B cell (primary cell): ENCODE measurements around the gene NUP160. TPM values are rescaled to one million over a fixed set of nuclear protein-coding genes. Genes with fewer than 3 reads are reported as not detected.
"Not testable (repeated sequence)": the region's sequence is repeated elsewhere in the genome, so short reads cannot be mapped to it uniquely, and the experiment has no call there.

Experiments
- ATAC-seq: fragments of 200-7000 bp; cut with Tn5 transposase; one replicate; pipeline ENCODE4 v1.10.0; 2021; ENCODE audit warnings: low read depth, mild to moderate bottlenecking, moderate number of reproducible peaks, moderate library complexity
- CTCF ChIA-PET: fragments of 350-600 bp; sonication (Branson Sonifier 250); formaldehyde crosslinking; loops from one replicate; lab custom pipeline; 2021; ENCODE audit warnings: antibody characterized with exemption, inconsistent platforms; lab: Charles Lee
- POLR2A ChIA-PET: fragments of 350-600 bp; sonication (Branson Sonifier 250); formaldehyde crosslinking; loops from one replicate; lab custom pipeline; 2021; ENCODE audit warnings: antibody characterized with exemption; lab: Charles Lee
- DNase-seq: peaks from one replicate; pipeline ENCODE4 v3.0.0; 2013
- H2AFZ ChIP-seq: 2 replicates; pipeline ENCODE4 v1.6.1; 2012; ENCODE audit warnings: mild to moderate bottlenecking, low read depth, low read length; ENCODE audit not compliant: insufficient read depth, poor library complexity, severe bottlenecking
- H3K27ac ChIP-seq, 2 donors: 1 replicate in 1 of 2; 2 replicates in 1 of 2; pipeline ENCODE4 v1.5.1; 2012 to 2013; ENCODE audit warnings: low read length in 2 of 2, mild to moderate bottlenecking in 2 of 2, moderate library complexity in 1 of 2
- H3K27me3 ChIP-seq, 4 experiments: fragments of 200-600 bp in 1 of 4; sonication (generic) in 1 of 4; replicated peaks in 1 of 4; 1 replicate in 2 of 4; 2 replicates in 2 of 4; pipeline versions ENCODE4 v1.6.1 to v1.7.0; 2013 to 2016; ENCODE audit warnings: low read length in 3 of 4, mild to moderate bottlenecking in 2 of 4, mixed read lengths in 1 of 4, moderate library complexity in 1 of 4; ENCODE audit not compliant: insufficient read depth in 4 of 4, control insufficient read depth in 3 of 4; ENCODE audit errors: control extremely low read depth in 1 of 4
- H3K36me3 ChIP-seq, 2 experiments: replicated peaks in 1 of 2; 1 replicate in 1 of 2; 2 replicates in 1 of 2; pipeline versions ENCODE4 v1.6.1 to v1.7.1; 2013; ENCODE audit warnings: low read length in 1 of 2; ENCODE audit not compliant: insufficient read depth in 2 of 2, control insufficient read depth in 1 of 2; ENCODE audit errors: control extremely low read depth in 1 of 2, extremely low read depth in 1 of 2
- H3K4me1 ChIP-seq, 2 donors: fragments of 200-600 bp in 1 of 2; sonication (generic) in 1 of 2; 1 replicate in 1 of 2; 2 replicates in 1 of 2; pipeline versions ENCODE4 v1.5.1 to v1.6.1; 2013 to 2017; ENCODE audit warnings: low read length in 2 of 2; ENCODE audit not compliant: control insufficient read depth in 2 of 2, insufficient read depth in 2 of 2
- H3K4me2 ChIP-seq: replicated peaks from 2 replicates; pipeline ENCODE3; 2012; ENCODE audit warnings: mild to moderate bottlenecking, low read depth, low read length; ENCODE audit not compliant: poor library complexity, severe bottlenecking
- H3K4me3 ChIP-seq, 5 experiments: fragments of 200-600 bp in 1 of 5; sonication (generic) in 1 of 5; 1 replicate in 3 of 5; 2 replicates in 2 of 5; pipeline versions ENCODE4 v1.5.1 to v1.7.0; 2011 to 2016; ENCODE audit warnings: low read length in 4 of 5, mild to moderate bottlenecking in 4 of 5, low read depth in 2 of 5, control low read depth in 1 of 5, moderate library complexity in 1 of 5; ENCODE audit not compliant: insufficient read depth in 1 of 5; ENCODE audit errors: control extremely low read depth in 1 of 5, extremely low read depth in 1 of 5
- H3K79me2 ChIP-seq: fragments of 200-600 bp; sonication (generic); one replicate; pipeline ENCODE4 v1.6.0; 2016; ENCODE audit warnings: low read length; ENCODE audit not compliant: control insufficient read depth, insufficient read depth
- H3K9ac ChIP-seq: fragments of 200-600 bp; sonication (generic); 2 replicates; pipeline ENCODE4 v1.6.1; 2017; ENCODE audit warnings: mild to moderate bottlenecking, low read length, moderate library complexity
- H3K9me3 ChIP-seq, 3 donors: one replicate each; pipeline versions ENCODE4 v1.6.1 to v1.7.1; 2013; ENCODE audit warnings: low read length in 2 of 3; ENCODE audit not compliant: control insufficient read depth in 2 of 3, insufficient read depth in 1 of 3; ENCODE audit errors: control extremely low read depth in 1 of 3
- H4K20me1 ChIP-seq: 2 replicates; pipeline ENCODE4 v1.6.0; 2012; ENCODE audit warnings: mild to moderate bottlenecking, low read length; ENCODE audit not compliant: insufficient read depth, control insufficient read depth, poor library complexity, severe bottlenecking
- H3K27ac Mint-ChIP-seq: one replicate; pipeline ENCODE4 v1.8.0; 2021; ENCODE audit warnings: mixed read lengths
- H3K27me3 Mint-ChIP-seq: one replicate; pipeline ENCODE4 v1.8.0; 2021; ENCODE audit warnings: mixed read lengths
- H3K4me1 Mint-ChIP-seq: one replicate; pipeline ENCODE4 v1.8.0; 2021; ENCODE audit warnings: mixed read lengths
- H3K4me3 Mint-ChIP-seq: one replicate; pipeline ENCODE4 v1.8.0; 2021; ENCODE audit warnings: mixed read lengths
- H3K9me3 Mint-ChIP-seq: one replicate; pipeline ENCODE4 v1.8.0; 2022; ENCODE audit warnings: mixed read lengths; ENCODE audit not compliant: insufficient read depth
- CTCF ChIP-seq: fragments of 200-600 bp; IDR thresholded peaks from one replicate; pipeline ENCODE4 v1.8.0; 2022; ENCODE audit warnings: antibody characterized with exemption, mild to moderate bottlenecking
- EZH2 ChIP-seq: IDR thresholded peaks from 2 replicates; pipeline ENCODE4 v1.6.1; 2012; ENCODE audit warnings: borderline replicate concordance, low read depth, mild to moderate bottlenecking, moderate library complexity, low read length; ENCODE audit not compliant: insufficient read depth, poor library complexity, severe bottlenecking
- WGBS: methylation state at CpG from one replicate; pipeline ENCODE4 v1.1.5; 2013; ENCODE audit warnings: missing lambda C conversion rate; ENCODE audit not compliant: insufficient coverage; 5-methylcytosine and 5-hydroxymethylcytosine counted together
- intact Hi-C: fragments of 100-400 bp; cut with micrococcal nuclease; formaldehyde crosslinking; loops from one replicate; pipeline ENCODE4 v1.10.0; 2022
- polyA plus RNA-seq: library from polyadenylated mRNA; depleted of rRNA; stranded (reverse); fragments of >200 nt; gene quantifications from 2 replicates; pipeline ENCODE4 v1.2.3, GENCODE V29; 2012
- total RNA-seq, 2 donors: library from RNA; stranded (reverse); fragments of 120-200 nt in 1 of 2; gene quantifications; 1 replicate in 1 of 2; 2 replicates in 1 of 2; pipeline versions ENCODE4 v1.2.3 to v1.2.4, GENCODE V29; 2013 to 2022

Gene NUP160
- total and polyA plus RNA-seq, 2 donors (not counting 1 experiment from before 2014, with no cell fraction given) = 26.3 to 74.3 TPM

DNA sequence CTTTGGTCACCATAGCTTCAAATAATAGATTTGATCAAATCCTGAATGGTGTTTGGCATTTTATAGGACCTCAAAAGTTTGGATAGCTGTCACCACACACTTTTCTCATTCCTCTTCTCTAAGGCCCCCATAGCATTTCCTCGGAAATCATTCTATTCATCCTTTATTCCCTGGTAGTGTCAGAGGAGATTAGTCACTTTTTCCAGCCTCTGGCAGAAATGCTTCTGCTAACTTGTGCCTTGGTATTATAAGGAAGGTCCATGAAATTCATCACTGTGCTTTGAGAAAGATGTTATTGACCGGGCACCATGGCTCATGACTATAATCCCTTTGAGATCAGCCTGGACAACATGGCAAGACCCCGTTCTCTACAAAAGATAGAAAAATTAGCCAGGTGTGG, 19.7 kb upstream of the NUP160 start:
- 100% methylated on average over 2 of the region's 3 CpGs for WGBS
- H3K79me2 ChIP-seq = no peaks in the 10 kb centered on the region
- no peak overlapping the region for H3K4me3 Mint-ChIP-seq
- ATAC-seq (no peak), DNase-seq (no peak)
- peaks cover 29 to 40% of the 10 kb centered on the region in 2 donors for H3K4me1 ChIP-seq
- intact Hi-C loops = no loop called here
- H3K36me3 ChIP-seq = no peaks in the 10 kb centered on the region
- ChIA-PET CTCF (interaction anchor here (0.8 to 1.7 kb wide), 2 partner anchors 11 to 14 kb away, joined by 4 to 6 read pairs; no protein-coding TSS in a partner anchor), POLR2A (no interaction called here)
- no peak overlapping the region for H3K4me2 ChIP-seq
- H3K4me3 ChIP-seq = no peak overlapping the region
- no peak overlapping the region for H2AFZ ChIP-seq
- peak overlapping the region; percentile 46 for H3K27ac Mint-ChIP-seq
- H3K9me3 ChIP-seq = no peaks in the 10 kb centered on the region
- H3K27ac ChIP-seq = no peak overlapping the region
- no peak for TF ChIP-seq EZH2
- TF ChIP-seq CTCF = no peak
- no peaks in the 10 kb centered on the region for H3K9me3 Mint-ChIP-seq
- H3K27me3 ChIP-seq = no peaks in the 10 kb centered on the region
- no peak overlapping the region for H3K9ac ChIP-seq
- no peaks in the 10 kb centered on the region for H4K20me1 ChIP-seq
- no peaks in the 10 kb centered on the region for H3K27me3 Mint-ChIP-seq
- peaks cover 55% of the 10 kb centered on the region for H3K4me1 Mint-ChIP-seq

DNA sequence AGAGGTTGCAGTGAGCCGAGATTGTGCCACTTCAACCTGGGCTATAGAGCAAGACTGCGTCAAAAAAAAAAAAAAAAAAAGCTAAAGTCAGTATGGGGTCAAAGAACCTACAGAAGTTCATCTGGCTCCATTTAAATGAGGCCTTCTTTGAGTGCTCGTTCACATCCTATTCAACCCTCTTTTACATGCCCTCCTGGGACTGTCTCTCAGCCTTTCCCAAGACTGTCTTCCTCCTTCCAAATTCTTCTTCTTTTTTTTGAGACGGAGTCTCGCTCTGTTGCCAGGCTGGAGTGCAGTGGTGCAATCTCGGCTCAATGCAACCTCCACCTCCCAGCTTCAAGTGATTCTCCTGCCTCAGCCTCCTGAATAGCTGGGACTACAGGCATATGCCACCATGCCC, 18.7 kb upstream of the NUP160 start:
- H3K79me2 ChIP-seq, ATAC-seq, H2AFZ ChIP-seq, H3K9me3 Mint-ChIP-seq, H3K9me3 ChIP-seq, H4K20me1 ChIP-seq, H3K9ac ChIP-seq, intact Hi-C loops, POLR2A ChIA-PET, H3K27ac Mint-ChIP-seq, DNase-seq, H3K4me3 Mint-ChIP-seq, H3K27ac ChIP-seq, H3K4me2 ChIP-seq, H3K4me3 ChIP-seq, H3K27me3 Mint-ChIP-seq, H3K27me3 ChIP-seq, H3K36me3 ChIP-seq: not testable (repeated sequence)
- peaks cover 62% of the 10 kb centered on the region for H3K4me1 Mint-ChIP-seq
- CTCF ChIA-PET = interaction anchor here (0.7 to 2.5 kb wide), 3 partner anchors 48 to 257 kb away, joined by 5 to 11 read pairs (median 6); no protein-coding TSS in a partner anchor
- peaks cover 38 to 49% of the 10 kb centered on the region in 2 donors for H3K4me1 ChIP-seq
- WGBS = 83% methylated on average over 4 of the region's 6 CpGs
